ENCODE results near the gene NEK1.

NEK1 gene

DNA sequence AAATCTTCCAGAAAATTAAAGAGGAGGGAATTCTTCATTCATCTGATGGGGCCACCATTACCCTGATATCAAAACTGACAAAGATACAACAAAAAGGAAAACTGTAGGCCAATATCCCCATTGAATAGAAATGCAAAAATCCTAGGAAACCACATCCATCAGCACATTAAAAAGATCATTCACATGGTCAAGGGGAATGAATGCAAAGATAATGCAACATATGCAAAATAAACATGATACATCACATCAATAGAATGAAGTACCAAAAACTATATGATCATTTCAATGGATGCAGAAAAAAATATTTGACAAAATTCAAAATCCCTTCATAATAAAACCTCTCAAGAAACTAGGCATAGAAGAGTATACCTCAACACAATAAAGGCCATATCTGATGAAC, 232.7 kb downstream of the NEK1 start:
- no peak overlapping the region for H3K4me3 Mint-ChIP-seq
- H3K27me3 Mint-ChIP-seq, result no peaks in the 10 kb centered on the region
- peaks cover 7% of the 10 kb centered on the region for H3K36me3 Mint-ChIP-seq (ENCODE audit: low read depth)
- no peak overlapping the region for H3K27ac Mint-ChIP-seq
- H3K9me3 Mint-ChIP-seq, result peaks cover 39% of the 10 kb centered on the region
- no peaks in the 10 kb centered on the region for H3K4me1 Mint-ChIP-seq (ENCODE audit: low read depth)

DNA sequence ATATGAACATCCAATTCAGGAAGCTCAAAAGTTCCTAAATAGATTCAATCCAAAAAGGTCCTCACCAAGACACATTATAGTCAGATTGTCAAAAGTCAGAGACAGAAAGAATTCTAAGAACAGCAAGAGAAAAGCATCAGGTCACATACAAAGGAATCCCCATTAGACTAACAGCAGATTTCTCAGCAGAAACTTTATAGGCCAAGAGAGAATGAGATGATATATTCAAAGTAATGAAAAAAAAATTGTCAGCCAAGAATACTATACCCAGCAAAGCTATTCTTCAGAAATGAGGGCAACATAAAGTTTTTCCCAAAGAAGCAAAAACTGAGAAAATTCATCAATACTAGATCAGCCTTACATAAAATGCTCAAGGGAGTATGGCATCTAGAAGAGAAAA, 235.0 kb downstream of the NEK1 start:
- H3K27ac Mint-ChIP-seq, result no peak overlapping the region
- H3K27me3 Mint-ChIP-seq, result no peaks in the 10 kb centered on the region
- H3K36me3 Mint-ChIP-seq (ENCODE audit: low read depth), result peaks cover 7% of the 10 kb centered on the region
- peaks cover 39% of the 10 kb centered on the region for H3K9me3 Mint-ChIP-seq
- no peaks in the 10 kb centered on the region for H3K4me1 Mint-ChIP-seq (ENCODE audit: low read depth)
- H3K4me3 Mint-ChIP-seq, result no peak overlapping the region

- peaks cover 37% of the 10 kb centered on the region for H3K9me3 Mint-ChIP-seq
- H3K27me3 Mint-ChIP-seq, result no peaks in the 10 kb centered on the region
- H3K27ac Mint-ChIP-seq, result no peak overlapping the region
- peaks cover 7% of the 10 kb centered on the region for H3K36me3 Mint-ChIP-seq (ENCODE audit: low read depth)
- H3K4me3 Mint-ChIP-seq, result no peak overlapping the region
- H3K4me1 Mint-ChIP-seq (ENCODE audit: low read depth), result no peaks in the 10 kb centered on the region
Observed at GRCh38 chr4:169376421-169376820, 236.0 kb downstream of the NEK1 start.

GRCh38 chr4:169372791-169373190, 239.6 kb downstream of the NEK1 start:
- Mint-ChIP-seq H3K36me3 (ENCODE audit: low read depth) (peaks cover 7% of the 10 kb centered on the region), H3K27ac (no peak overlapping the region), H3K4me1 (ENCODE audit: low read depth) (no peaks in the 10 kb centered on the region), H3K4me3 (no peak overlapping the region), H3K9me3 (peaks cover 18% of the 10 kb centered on the region), H3K27me3 (no peaks in the 10 kb centered on the region)

GRCh38 chr4:169369634-169370033, 242.7 kb downstream of the NEK1 start:
- no peak overlapping the region for H3K27ac Mint-ChIP-seq
- no peaks in the 10 kb centered on the region for H3K27me3 Mint-ChIP-seq
- peaks cover 4% of the 10 kb centered on the region for H3K9me3 Mint-ChIP-seq
- H3K4me1 Mint-ChIP-seq (ENCODE audit: low read depth), result no peaks in the 10 kb centered on the region
- H3K4me3 Mint-ChIP-seq, result no peak overlapping the region
- H3K36me3 Mint-ChIP-seq (ENCODE audit: low read depth), result no peaks in the 10 kb centered on the region

- Mint-ChIP-seq H3K36me3 (ENCODE audit: low read depth) (no peaks in the 10 kb centered on the region), H3K4me1 (ENCODE audit: low read depth) (no peaks in the 10 kb centered on the region), H3K4me3 (no peak overlapping the region), H3K9me3 (peaks cover 4% of the 10 kb centered on the region), H3K27ac (no peak overlapping the region), H3K27me3 (no peaks in the 10 kb centered on the region)
Observed at GRCh38 chr4:169367826-169368225, 244.6 kb downstream of the NEK1 start.

GRCh38 chr4:169366821-169367220, 245.6 kb downstream of the NEK1 start:
- no peaks in the 10 kb centered on the region for H3K4me1 Mint-ChIP-seq (ENCODE audit: low read depth)
- no peaks in the 10 kb centered on the region for H3K27me3 Mint-ChIP-seq
- H3K36me3 Mint-ChIP-seq (ENCODE audit: low read depth), result no peaks in the 10 kb centered on the region
- H3K4me3 Mint-ChIP-seq, result no peak overlapping the region
- H3K27ac Mint-ChIP-seq, result no peak overlapping the region
- peaks cover 4% of the 10 kb centered on the region for H3K9me3 Mint-ChIP-seq

- H3K27ac Mint-ChIP-seq, result no peak overlapping the region
- peaks cover 4% of the 10 kb centered on the region for H3K9me3 Mint-ChIP-seq
- no peaks in the 10 kb centered on the region for H3K36me3 Mint-ChIP-seq (ENCODE audit: low read depth)
Observed at GRCh38 chr4:169362607-169363006, 249.8 kb downstream of the NEK1 start.

GRCh38 chr4:169361756-169362155, 250.6 kb downstream of the NEK1 start:
- Mint-ChIP-seq H3K4me3 (no peak overlapping the region), H3K27me3 (no peaks in the 10 kb centered on the region)

More at GRCh38 chr4:169362607-169363006, 249.8 kb downstream of the NEK1 start:
- H3K4me1 Mint-ChIP-seq (ENCODE audit: low read depth), result no peaks in the 10 kb centered on the region
- H3K27me3 Mint-ChIP-seq, result no peaks in the 10 kb centered on the region
- no peak overlapping the region for H3K4me3 Mint-ChIP-seq

GRCh38 chr4:169359961-169360360, 252.4 kb downstream of the NEK1 start:
- Mint-ChIP-seq H3K4me1 (ENCODE audit: low read depth) (no peaks in the 10 kb centered on the region), H3K27ac (no peak overlapping the region), H3K36me3 (ENCODE audit: low read depth) (no peaks in the 10 kb centered on the region), H3K9me3 (no peaks in the 10 kb centered on the region), H3K4me3 (no peak overlapping the region), H3K27me3 (no peaks in the 10 kb centered on the region)

More at GRCh38 chr4:169361756-169362155, 250.6 kb downstream of the NEK1 start:
- H3K9me3 Mint-ChIP-seq, result peaks cover 4% of the 10 kb centered on the region
- no peak overlapping the region for H3K27ac Mint-ChIP-seq
- H3K4me1 Mint-ChIP-seq (ENCODE audit: low read depth), result no peaks in the 10 kb centered on the region
- H3K36me3 Mint-ChIP-seq (ENCODE audit: low read depth), result no peaks in the 10 kb centered on the region

DNA sequence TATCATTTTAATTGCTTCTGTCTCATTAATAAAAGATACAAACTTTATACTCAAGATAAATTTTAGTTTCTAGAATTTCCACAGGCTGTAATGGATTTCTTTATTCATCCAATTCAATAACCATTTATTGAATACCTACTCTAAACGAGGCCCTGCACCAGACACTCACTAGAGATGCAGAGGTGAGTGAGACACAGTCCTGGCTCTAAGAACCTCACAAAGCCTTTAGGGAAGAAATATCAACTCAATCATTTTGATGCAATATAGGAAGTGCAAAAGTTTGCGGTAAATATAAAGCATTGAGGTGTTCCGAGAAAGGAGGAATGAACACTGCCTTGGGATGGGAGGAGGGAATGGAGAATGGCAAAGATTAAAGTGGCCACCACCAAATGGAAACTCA, 260.0 kb downstream of the NEK1 start:
- no peak overlapping the region for H3K27ac Mint-ChIP-seq
- no peak overlapping the region for H3K4me3 Mint-ChIP-seq
- no peaks in the 10 kb centered on the region for H3K27me3 Mint-ChIP-seq
- H3K4me1 Mint-ChIP-seq (ENCODE audit: low read depth), result no peaks in the 10 kb centered on the region
- no peaks in the 10 kb centered on the region for H3K9me3 Mint-ChIP-seq
- no peaks in the 10 kb centered on the region for H3K36me3 Mint-ChIP-seq (ENCODE audit: low read depth)

DNA sequence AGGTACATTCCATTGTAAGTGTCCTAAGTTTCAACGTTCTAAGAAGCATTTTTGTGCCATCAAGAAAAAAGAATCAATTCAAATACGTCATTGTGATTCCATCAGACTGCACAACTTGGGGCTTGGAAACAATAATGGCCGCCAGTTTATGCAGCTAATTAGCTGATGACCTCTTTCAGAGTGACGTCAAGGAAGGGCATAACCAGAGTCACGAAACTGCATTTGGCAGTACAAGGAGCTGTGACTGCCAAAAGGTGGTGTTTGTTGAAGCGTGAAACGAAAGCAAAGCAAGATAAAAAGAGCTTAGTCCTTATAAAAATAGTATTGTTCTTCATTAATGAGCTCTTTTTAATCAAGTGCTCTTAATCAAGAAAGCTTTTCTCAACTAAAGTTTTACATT, 260.5 kb downstream of the NEK1 start:
- Mint-ChIP-seq H3K36me3 (ENCODE audit: low read depth) (no peaks in the 10 kb centered on the region), H3K9me3 (no peaks in the 10 kb centered on the region), H3K27me3 (no peaks in the 10 kb centered on the region), H3K4me3 (no peak overlapping the region), H3K4me1 (ENCODE audit: low read depth) (no peaks in the 10 kb centered on the region), H3K27ac (no peak overlapping the region)

DNA sequence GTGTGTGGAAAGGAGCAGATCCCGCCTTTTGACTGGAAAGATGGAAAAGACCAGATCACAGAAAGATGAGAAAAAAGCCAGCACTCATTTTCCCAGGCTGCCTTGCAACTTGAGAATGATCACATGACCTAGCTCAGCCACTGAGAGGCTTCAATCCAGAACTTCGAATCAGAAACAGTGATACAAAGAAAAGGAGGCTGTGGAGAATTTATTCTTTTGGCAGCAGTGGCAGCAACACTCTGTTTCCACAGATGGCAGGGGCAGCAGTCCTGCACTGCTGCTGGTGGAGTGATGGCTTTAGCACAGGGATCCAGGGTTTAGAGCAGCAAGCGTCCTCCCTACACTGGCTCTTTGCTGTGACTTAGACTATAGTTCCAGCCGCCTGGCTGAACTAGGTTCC, 263.8 kb downstream of the NEK1 start:
- no peaks in the 10 kb centered on the region for H3K36me3 Mint-ChIP-seq (ENCODE audit: low read depth)
- no peaks in the 10 kb centered on the region for H3K27me3 Mint-ChIP-seq
- H3K9me3 Mint-ChIP-seq, result no peaks in the 10 kb centered on the region
- H3K4me1 Mint-ChIP-seq (ENCODE audit: low read depth), result no peaks in the 10 kb centered on the region
- no peak overlapping the region for H3K4me3 Mint-ChIP-seq
- no peak overlapping the region for H3K27ac Mint-ChIP-seq

- no peak overlapping the region for H3K27ac Mint-ChIP-seq
- H3K9me3 Mint-ChIP-seq, result no peaks in the 10 kb centered on the region
- H3K27me3 Mint-ChIP-seq, result no peaks in the 10 kb centered on the region
- no peaks in the 10 kb centered on the region for H3K4me1 Mint-ChIP-seq (ENCODE audit: low read depth)
- no peak overlapping the region for H3K4me3 Mint-ChIP-seq
- H3K36me3 Mint-ChIP-seq (ENCODE audit: low read depth), result no peaks in the 10 kb centered on the region
Observed at GRCh38 chr4:169346840-169347239, 265.5 kb downstream of the NEK1 start.

DNA sequence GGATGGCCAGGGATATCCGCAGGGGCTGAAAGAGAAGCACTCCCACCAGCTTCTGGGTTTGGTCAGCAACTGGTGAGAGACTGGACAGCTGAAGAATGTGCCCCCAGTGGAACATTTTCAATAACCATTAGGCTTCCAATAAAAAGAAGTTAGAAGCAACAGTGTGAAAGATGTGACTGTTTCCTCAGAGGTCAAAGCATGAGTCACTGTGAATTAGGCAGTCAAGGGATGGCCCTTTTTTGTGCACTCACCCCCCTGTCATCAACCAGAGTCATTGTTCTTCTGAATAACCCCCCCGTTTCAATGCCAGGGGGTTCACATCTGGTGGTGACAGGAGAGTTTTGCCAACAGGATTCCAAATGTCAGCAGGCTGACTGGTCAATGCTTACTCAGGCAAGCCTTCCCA, 267.1 kb downstream of the NEK1 start:
- Mint-ChIP-seq H3K27ac (no peak overlapping the region), H3K36me3 (ENCODE audit: low read depth) (no peaks in the 10 kb centered on the region), H3K9me3 (no peaks in the 10 kb centered on the region), H3K4me3 (no peak overlapping the region), H3K4me1 (ENCODE audit: low read depth) (no peaks in the 10 kb centered on the region), H3K27me3 (no peaks in the 10 kb centered on the region)

Data from stimulated activated naive CD8-positive, alpha-beta T cell treated with anti-CD3 and anti-CD28 coated beads, Interleukin-15, Interleukin-2, amounts not matched to agents 100 ng/mL and 50 ng/mL, for 24 hours (primary cell).